Measurements from ENCODE around the gene FBXL16.

The FBXL16 gene

GRCh38 chr16:720447-720989 is 14.9 kb upstream of the FBXL16 start:
- 0 out of 2 replicates have a peak, but pooled peaks have one; percentile 19 for TF ChIP-seq CTCF (conservative IDR thresholded peaks at IDR 0.05; ENCODE audit: low read length)
- TF ChIP-seq EZH2phosphoT487 (IDR thresholded peaks at IDR 0.05; ENCODE audit: borderline replicate concordance), result no peak
- Histone ChIP-seq H3K79me2 (ENCODE audit: insufficient read depth, low read length) (no peaks in the 10 kb centered on the region), H3K4me1 (ENCODE audit: insufficient read depth, low read length, poor library complexity, severe bottlenecking) (peaks cover 7% of the 10 kb centered on the region), H3K9me2 (replicated peaks; ENCODE audit: low read depth, low read length) (no peaks in the 10 kb centered on the region), H2AFZ (ENCODE audit: low read length) (peak overlapping the region; percentile 73; the same call in 1 of the 2 replicates), H3F3A (ENCODE audit: low read depth) (no peaks in the 10 kb centered on the region), H3K9me3 (ENCODE audit: insufficient read depth, low read depth, low read length) (no peaks in the 10 kb centered on the region), H3K9ac (ENCODE audit: low read depth, low read length, poor library complexity, severe bottlenecking) (peak overlapping the region; percentile 91), H3K4me2 (ENCODE audit: low read depth, low read length, poor library complexity, severe bottlenecking) (peak overlapping the region; percentile 85), H3K4me3 (ENCODE audit: low read length, poor library complexity, severe bottlenecking) (peak overlapping the region; percentile 83), H3K27me3 (ENCODE audit: insufficient read depth, low read length, poor library complexity, severe bottlenecking) (no peaks in the 10 kb centered on the region), H4K20me1 (ENCODE audit: insufficient read depth, low read length, poor library complexity, severe bottlenecking) (no peaks in the 10 kb centered on the region), H3K36me3 (ENCODE audit: insufficient read depth, low read length) (no peaks in the 10 kb centered on the region)

GRCh38 chr16:719815-720446 is 14.3 kb upstream of the FBXL16 start:
- no peaks in the 10 kb centered on the region for H3F3A ChIP-seq (ENCODE audit: low read depth)
- no peaks in the 10 kb centered on the region for H3K9me3 ChIP-seq (ENCODE audit: insufficient read depth, low read depth, low read length)
- peak overlapping the region; percentile 83 for H3K4me3 ChIP-seq (ENCODE audit: low read length, poor library complexity, severe bottlenecking)
- no peak for TF ChIP-seq CTCF (conservative IDR thresholded peaks at IDR 0.05; ENCODE audit: low read length)
- TF ChIP-seq EZH2phosphoT487 (IDR thresholded peaks at IDR 0.05; ENCODE audit: borderline replicate concordance), result no peak
- H3K79me2 ChIP-seq (ENCODE audit: insufficient read depth, low read length), result no peaks in the 10 kb centered on the region
- peaks cover 7% of the 10 kb centered on the region for H3K4me1 ChIP-seq (ENCODE audit: insufficient read depth, low read length, poor library complexity, severe bottlenecking)
- peak overlapping the region; percentile 91 for H3K9ac ChIP-seq (ENCODE audit: low read depth, low read length, poor library complexity, severe bottlenecking)
- H3K36me3 ChIP-seq (ENCODE audit: insufficient read depth, low read length), result no peaks in the 10 kb centered on the region
- H3K27me3 ChIP-seq (ENCODE audit: insufficient read depth, low read length, poor library complexity, severe bottlenecking), result no peaks in the 10 kb centered on the region
- H4K20me1 ChIP-seq (ENCODE audit: insufficient read depth, low read length, poor library complexity, severe bottlenecking), result no peaks in the 10 kb centered on the region
- H3K4me2 ChIP-seq (ENCODE audit: low read depth, low read length, poor library complexity, severe bottlenecking), result peak overlapping the region; percentile 85
- no peaks in the 10 kb centered on the region for H3K9me2 ChIP-seq (replicated peaks; ENCODE audit: low read depth, low read length)
- 0 out of 2 replicates have a peak overlapping the region, but pooled peaks have one; percentile 73 for H2AFZ ChIP-seq (ENCODE audit: low read length)

- Histone ChIP-seq H3K36me3 (ENCODE audit: insufficient read depth, low read length) (no peaks in the 10 kb centered on the region), H3K4me2 (ENCODE audit: low read depth, low read length, poor library complexity, severe bottlenecking) (peak overlapping the region; percentile 85), H3K4me1 (ENCODE audit: insufficient read depth, low read length, poor library complexity, severe bottlenecking) (peaks cover 7% of the 10 kb centered on the region), H4K20me1 (ENCODE audit: insufficient read depth, low read length, poor library complexity, severe bottlenecking) (no peaks in the 10 kb centered on the region), H3F3A (ENCODE audit: low read depth) (no peaks in the 10 kb centered on the region), H3K27me3 (ENCODE audit: insufficient read depth, low read length, poor library complexity, severe bottlenecking) (no peaks in the 10 kb centered on the region), H3K9ac (ENCODE audit: low read depth, low read length, poor library complexity, severe bottlenecking) (peak overlapping the region; percentile 91), H3K9me3 (ENCODE audit: insufficient read depth, low read depth, low read length) (no peaks in the 10 kb centered on the region), H3K79me2 (ENCODE audit: insufficient read depth, low read length) (no peaks in the 10 kb centered on the region), H2AFZ (ENCODE audit: low read length) (no peak overlapping the region), H3K9me2 (replicated peaks; ENCODE audit: low read depth, low read length) (no peaks in the 10 kb centered on the region), H3K4me3 (ENCODE audit: low read length, poor library complexity, severe bottlenecking) (peak overlapping the region; percentile 83)
- TF ChIP-seq CTCF (conservative IDR thresholded peaks at IDR 0.05; ENCODE audit: low read length), result no peak
- no peak for TF ChIP-seq EZH2phosphoT487 (IDR thresholded peaks at IDR 0.05; ENCODE audit: borderline replicate concordance)
Observed at GRCh38 chr16:718922-719321, 13.3 kb upstream of the FBXL16 start.

All from Loucy (cell line).